Endodermal cell (in vitro differentiated cells): ENCODE measurements around the gene IL3. TPM values are rescaled to one million over a fixed set of nuclear protein-coding genes. Genes with fewer than 3 reads are reported as not detected.
A peak's percentile ranks its signal among the peaks of the same experiment; 100 is the strongest.

ENCODE experiments used
- DNase-seq: peaks from one replicate; pipeline ENCODE4 v3.0.0-alpha.2; 2017
- H3K27ac ChIP-seq: 2 replicates; pipeline ENCODE4 v1.5.1; 2013; ENCODE audit warnings: mild to moderate bottlenecking, low read depth, low read length, moderate library complexity
- H3K27me3 ChIP-seq: 2 replicates; pipeline ENCODE4 v1.6.1; 2013; ENCODE audit warnings: mild to moderate bottlenecking, low read length, moderate library complexity; ENCODE audit not compliant: insufficient read depth, control insufficient read depth, poor library complexity, severe bottlenecking
- H3K36me3 ChIP-seq: 2 replicates; pipeline ENCODE4 v1.7.0; 2013; ENCODE audit warnings: mild to moderate bottlenecking, low read length, moderate library complexity; ENCODE audit not compliant: control insufficient read depth, insufficient read depth
- H3K4me1 ChIP-seq: one replicate; pipeline ENCODE4 v1.7.0; 2013; ENCODE audit warnings: low read length; ENCODE audit not compliant: control insufficient read depth, insufficient read depth
- H3K4me3 ChIP-seq: 2 replicates; pipeline ENCODE4 v1.5.1; 2013; ENCODE audit warnings: mild to moderate bottlenecking, low read length, moderate library complexity
- H3K9ac ChIP-seq: 2 replicates; pipeline ENCODE4 v1.6.1; 2013; ENCODE audit warnings: mild to moderate bottlenecking, low read length, moderate library complexity; ENCODE audit not compliant: poor library complexity, severe bottlenecking; ENCODE audit errors: extremely low read depth
- H3K9me3 ChIP-seq: 2 replicates; pipeline ENCODE4 v1.6.1; 2013; ENCODE audit warnings: mild to moderate bottlenecking, low read length, moderate library complexity; ENCODE audit not compliant: control insufficient read depth
- H3K27ac Mint-ChIP-seq: 2 replicates; pipeline ENCODE4 v1.8.0; 2020; ENCODE audit warnings: mixed read lengths
- H3K27me3 Mint-ChIP-seq: 2 replicates; pipeline ENCODE4 v1.8.0; 2021; ENCODE audit warnings: mild to moderate bottlenecking, mixed read lengths; ENCODE audit not compliant: insufficient read depth
- H3K36me3 Mint-ChIP-seq: 2 replicates; pipeline ENCODE4 v1.8.0; 2020; ENCODE audit warnings: low read depth, mixed read lengths
- H3K4me1 Mint-ChIP-seq: 2 replicates; pipeline ENCODE4 v1.8.0; 2020; ENCODE audit warnings: mixed read lengths
- H3K4me3 Mint-ChIP-seq: 2 replicates; pipeline ENCODE4 v1.8.0; 2020; ENCODE audit warnings: mild to moderate bottlenecking, moderate library complexity, mixed read lengths
- H3K9me3 Mint-ChIP-seq: 2 replicates; pipeline ENCODE4 v1.8.0; 2020; ENCODE audit warnings: mild to moderate bottlenecking, mixed read lengths
- CTCF ChIP-seq: fragments of 200-600 bp; sonication (generic); conservative IDR thresholded peaks from 2 replicates; pipeline ENCODE4 v1.5.0; 2021; ENCODE audit warnings: antibody characterized with exemption, mild to moderate bottlenecking
- WGBS, 2 experiments: methylation state at CpG; one replicate each; pipeline versions ENCODE4 v1.1.5 to v1.1.7; 2013; ENCODE audit warnings: missing lambda C conversion rate in 2 of 2, mixed read lengths in 1 of 2; ENCODE audit not compliant: insufficient coverage in 1 of 2, insufficient read length in 1 of 2; 5-methylcytosine and 5-hydroxymethylcytosine counted together
- total RNA-seq, 2 donors: library from RNA; stranded (reverse); fragmentation: NEBNext Ultra II Directional in 1 of 2; extraction: Animal tissue kit (Norgen Biotek cat#: 25700) in 1 of 2; gene quantifications; 2 replicates in 1 of 2; 3 replicates in 1 of 2; pipeline ENCODE4 v1.2.1, GENCODE V29; 2021

Gene IL3
- total RNA-seq, 2 donors from 2014 or later: not detected

- DNase-seq: peak; percentile 96
- peaks cover 31% of the 10 kb centered on the region for H3K27me3 Mint-ChIP-seq
- peaks cover 48% of the 10 kb centered on the region for H3K27me3 ChIP-seq
- H3K27ac ChIP-seq: no peak overlapping the region
- H3K36me3 Mint-ChIP-seq: no peaks in the 10 kb centered on the region
- no peak overlapping the region for H3K27ac Mint-ChIP-seq
- H3K36me3 ChIP-seq: no peaks in the 10 kb centered on the region
- no peak overlapping the region for H3K4me3 ChIP-seq
- peak overlapping the region; percentile 60 for H3K4me3 Mint-ChIP-seq
- H3K9me3 Mint-ChIP-seq: no peaks in the 10 kb centered on the region
- peaks cover 4% of the 10 kb centered on the region for H3K4me1 ChIP-seq
- no peak overlapping the region for H3K9ac ChIP-seq
- TF ChIP-seq CTCF: no peak
- H3K9me3 ChIP-seq: no peaks in the 10 kb centered on the region
- H3K4me1 Mint-ChIP-seq: peaks cover 10% of the 10 kb centered on the region
- 31 to 51% methylated on average over 2 to 7 of the region's 7 CpGs for WGBS, 2 experiments
Measured at GRCh38 chr5:132012371-132013005, 48.0 kb upstream of the IL3 start.

GRCh38 chr5:132013006-132013689 is 47.3 kb upstream of the IL3 start:
- 91% methylated on average over 5 of the region's 5 CpGs for WGBS, 2 experiments
- H3K27ac ChIP-seq: no peak overlapping the region
- no peak overlapping the region for H3K4me3 ChIP-seq
- TF ChIP-seq CTCF: no peak
- peaks cover 4% of the 10 kb centered on the region for H3K4me1 ChIP-seq
- H3K9ac ChIP-seq: no peak overlapping the region
- H3K27me3 ChIP-seq: peaks cover 48% of the 10 kb centered on the region
- peaks cover 31% of the 10 kb centered on the region for H3K27me3 Mint-ChIP-seq
- H3K36me3 Mint-ChIP-seq: no peaks in the 10 kb centered on the region
- H3K36me3 ChIP-seq: no peaks in the 10 kb centered on the region
- no peak for DNase-seq
- H3K27ac Mint-ChIP-seq: no peak overlapping the region
- H3K4me1 Mint-ChIP-seq: peaks cover 10% of the 10 kb centered on the region
- H3K4me3 Mint-ChIP-seq: no peak overlapping the region
- H3K9me3 ChIP-seq: no peaks in the 10 kb centered on the region
- no peaks in the 10 kb centered on the region for H3K9me3 Mint-ChIP-seq

- H3K36me3 Mint-ChIP-seq: no peaks in the 10 kb centered on the region
- peaks cover 42% of the 10 kb centered on the region for H3K27me3 ChIP-seq
- WGBS, 2 experiments: 83 to 92% methylated on average over 2 of the region's 2 CpGs
Measured at GRCh38 chr5:132013711-132014110, 46.7 kb upstream of the IL3 start.

More at GRCh38 chr5:132013711-132014110, 46.7 kb upstream of the IL3 start:
- H3K9me3 Mint-ChIP-seq: no peaks in the 10 kb centered on the region
- Histone ChIP-seq H3K36me3 (no peaks in the 10 kb centered on the region), H3K4me3 (no peak overlapping the region), H3K4me1 (peaks cover 4% of the 10 kb centered on the region), H3K9ac (no peak overlapping the region), H3K9me3 (no peaks in the 10 kb centered on the region), H3K27ac (no peak overlapping the region)
- DNase-seq: no peak
- peaks cover 10% of the 10 kb centered on the region for H3K4me1 Mint-ChIP-seq
- H3K4me3 Mint-ChIP-seq: no peak overlapping the region
- H3K27ac Mint-ChIP-seq: no peak overlapping the region
- H3K27me3 Mint-ChIP-seq: peaks cover 31% of the 10 kb centered on the region
- TF ChIP-seq CTCF: no peak
